Panc1 (cell line): ENCODE measurements around the gene MXD4.

Source experiments
- POLR2AphosphoS5 ChIP-seq: IDR thresholded peaks from 2 replicates; pipeline ENCODE4 v1.6.1; 2012; ENCODE audit warnings: mild to moderate bottlenecking, low read depth, low read length, moderate library complexity
- SIN3A ChIP-seq: IDR thresholded peaks from 2 replicates; pipeline ENCODE4 v1.6.1; 2012; ENCODE audit warnings: low read depth, mild to moderate bottlenecking, low read length, moderate library complexity, borderline replicate concordance; ENCODE audit not compliant: insufficient read depth
- TCF7L2 ChIP-seq: IDR thresholded peaks from 2 replicates; pipeline ENCODE4 v1.6.1; 2011; ENCODE audit warnings: mild to moderate bottlenecking, low read depth, low read length, inconsistent platforms
- TF ChIP-seq, protein P1 (sequence below): fragments of 450-650 bp; IDR thresholded peaks from 2 replicates; pipeline ENCODE4 v1.5.1; 2017; ENCODE audit warnings: mild to moderate bottlenecking
- TF ChIP-seq, protein P2 (sequence below), 2 experiments: IDR thresholded peaks; 2 replicates each; pipeline ENCODE4 v1.6.1; 2011 to 2012; ENCODE audit warnings: low read depth in 2 of 2, control low read depth in 1 of 2, low read length in 1 of 2, mild to moderate bottlenecking in 1 of 2, moderate library complexity in 1 of 2; ENCODE audit not compliant: insufficient read depth in 1 of 2

DNA sequence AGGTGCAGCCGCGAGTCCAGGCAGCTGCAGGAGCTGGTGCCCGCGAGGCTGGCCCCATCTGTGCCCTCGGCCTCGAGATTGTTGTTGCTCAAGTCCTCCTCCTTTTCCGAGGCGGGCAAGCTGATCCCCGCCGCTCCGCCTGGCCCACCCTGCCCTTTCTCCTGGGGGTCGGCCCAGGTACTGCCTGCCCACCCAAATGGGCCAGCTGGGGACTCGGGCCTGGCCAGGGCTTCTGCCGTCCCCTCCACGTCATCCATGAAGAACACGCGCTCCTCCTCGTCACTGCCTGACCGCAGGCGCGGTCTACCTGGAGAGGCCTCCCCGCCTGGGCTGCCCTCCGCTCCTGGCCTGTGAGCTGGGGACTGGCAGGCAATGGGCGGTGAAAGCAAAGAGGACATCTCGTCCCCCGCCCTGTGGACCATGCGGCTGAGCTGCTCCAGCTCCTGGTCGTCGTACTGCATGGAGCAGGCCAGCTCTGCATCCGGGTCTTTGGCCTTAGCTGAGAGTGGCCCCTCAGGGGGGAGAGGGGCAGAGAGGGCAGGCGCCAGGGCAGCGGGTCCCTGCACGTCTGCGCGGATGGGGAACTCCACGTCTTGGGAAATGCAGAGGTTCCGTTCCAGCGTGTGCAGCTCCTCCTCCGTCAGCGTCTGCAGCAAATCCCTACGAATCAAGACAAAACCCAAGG lies 43.1 kb upstream of the MXD4 start:
- TF ChIP-seq, protein P1, sequence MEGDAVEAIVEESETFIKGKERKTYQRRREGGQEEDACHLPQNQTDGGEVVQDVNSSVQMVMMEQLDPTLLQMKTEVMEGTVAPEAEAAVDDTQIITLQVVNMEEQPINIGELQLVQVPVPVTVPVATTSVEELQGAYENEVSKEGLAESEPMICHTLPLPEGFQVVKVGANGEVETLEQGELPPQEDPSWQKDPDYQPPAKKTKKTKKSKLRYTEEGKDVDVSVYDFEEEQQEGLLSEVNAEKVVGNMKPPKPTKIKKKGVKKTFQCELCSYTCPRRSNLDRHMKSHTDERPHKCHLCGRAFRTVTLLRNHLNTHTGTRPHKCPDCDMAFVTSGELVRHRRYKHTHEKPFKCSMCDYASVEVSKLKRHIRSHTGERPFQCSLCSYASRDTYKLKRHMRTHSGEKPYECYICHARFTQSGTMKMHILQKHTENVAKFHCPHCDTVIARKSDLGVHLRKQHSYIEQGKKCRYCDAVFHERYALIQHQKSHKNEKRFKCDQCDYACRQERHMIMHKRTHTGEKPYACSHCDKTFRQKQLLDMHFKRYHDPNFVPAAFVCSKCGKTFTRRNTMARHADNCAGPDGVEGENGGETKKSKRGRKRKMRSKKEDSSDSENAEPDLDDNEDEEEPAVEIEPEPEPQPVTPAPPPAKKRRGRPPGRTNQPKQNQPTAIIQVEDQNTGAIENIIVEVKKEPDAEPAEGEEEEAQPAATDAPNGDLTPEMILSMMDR = no peak
- TF ChIP-seq POLR2AphosphoS5 (no peak), TCF7L2 (no peak), SIN3A (no peak)
- TF ChIP-seq, protein P2, sequence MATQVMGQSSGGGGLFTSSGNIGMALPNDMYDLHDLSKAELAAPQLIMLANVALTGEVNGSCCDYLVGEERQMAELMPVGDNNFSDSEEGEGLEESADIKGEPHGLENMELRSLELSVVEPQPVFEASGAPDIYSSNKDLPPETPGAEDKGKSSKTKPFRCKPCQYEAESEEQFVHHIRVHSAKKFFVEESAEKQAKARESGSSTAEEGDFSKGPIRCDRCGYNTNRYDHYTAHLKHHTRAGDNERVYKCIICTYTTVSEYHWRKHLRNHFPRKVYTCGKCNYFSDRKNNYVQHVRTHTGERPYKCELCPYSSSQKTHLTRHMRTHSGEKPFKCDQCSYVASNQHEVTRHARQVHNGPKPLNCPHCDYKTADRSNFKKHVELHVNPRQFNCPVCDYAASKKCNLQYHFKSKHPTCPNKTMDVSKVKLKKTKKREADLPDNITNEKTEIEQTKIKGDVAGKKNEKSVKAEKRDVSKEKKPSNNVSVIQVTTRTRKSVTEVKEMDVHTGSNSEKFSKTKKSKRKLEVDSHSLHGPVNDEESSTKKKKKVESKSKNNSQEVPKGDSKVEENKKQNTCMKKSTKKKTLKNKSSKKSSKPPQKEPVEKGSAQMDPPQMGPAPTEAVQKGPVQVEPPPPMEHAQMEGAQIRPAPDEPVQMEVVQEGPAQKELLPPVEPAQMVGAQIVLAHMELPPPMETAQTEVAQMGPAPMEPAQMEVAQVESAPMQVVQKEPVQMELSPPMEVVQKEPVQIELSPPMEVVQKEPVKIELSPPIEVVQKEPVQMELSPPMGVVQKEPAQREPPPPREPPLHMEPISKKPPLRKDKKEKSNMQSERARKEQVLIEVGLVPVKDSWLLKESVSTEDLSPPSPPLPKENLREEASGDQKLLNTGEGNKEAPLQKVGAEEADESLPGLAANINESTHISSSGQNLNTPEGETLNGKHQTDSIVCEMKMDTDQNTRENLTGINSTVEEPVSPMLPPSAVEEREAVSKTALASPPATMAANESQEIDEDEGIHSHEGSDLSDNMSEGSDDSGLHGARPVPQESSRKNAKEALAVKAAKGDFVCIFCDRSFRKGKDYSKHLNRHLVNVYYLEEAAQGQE (IDR thresholded peaks at IDR 0.05; ENCODE audit: insufficient read depth in 1 of 2, low read depth in 2 of 2, low read length in 1 of 2) = no peak
